Spleen (tissue), 11 donors: ENCODE data around the gene TRMT2A. TPM values are rescaled to one million over a fixed set of nuclear protein-coding genes. Genes with fewer than 3 reads are reported as not detected.
A peak's percentile ranks its signal among the peaks of the same experiment; 100 is the strongest.

Experiments used
- DNase-seq: peaks from one replicate; pipeline ENCODE4 v3.0.0-alpha.2; 2020
- H3K27ac ChIP-seq, 8 donors: fragments of 200-600 bp; sonication (generic) in 7 of 8; 1 replicate in 4 of 8; 2 replicates in 4 of 8; pipeline versions ENCODE4 v1.5.0 to v1.8.0; 2016 to 2021; ENCODE audit warnings: inconsistent platforms in 4 of 8, mild to moderate bottlenecking in 4 of 8, moderate library complexity in 1 of 8
- H3K27me3 ChIP-seq, 7 donors: fragments of 200-600 bp; sonication (generic) in 6 of 7; replicated peaks in 1 of 7; 1 replicate in 4 of 7; 2 replicates in 3 of 7; pipeline versions ENCODE4 v1.5.0 to v1.8.0; 2016 to 2021; ENCODE audit warnings: inconsistent platforms in 3 of 7, mild to moderate bottlenecking in 1 of 7
- H3K36me3 ChIP-seq, 6 donors: fragments of 200-600 bp; sonication (generic) in 5 of 6; 1 replicate in 4 of 6; 2 replicates in 2 of 6; pipeline versions ENCODE4 v1.5.0 to v1.8.0; 2016 to 2021; ENCODE audit warnings: inconsistent platforms in 2 of 6
- H3K4me1 ChIP-seq, 6 donors: fragments of 200-600 bp; sonication (generic) in 5 of 6; 1 replicate in 3 of 6; 2 replicates in 3 of 6; pipeline versions ENCODE4 v1.5.0 to v1.8.0; 2016 to 2021; ENCODE audit warnings: inconsistent platforms in 3 of 6
- H3K4me3 ChIP-seq, 8 donors: fragments of 200-600 bp; sonication (generic) in 7 of 8; 1 replicate in 4 of 8; 2 replicates in 4 of 8; pipeline versions ENCODE4 v1.5.0 to v1.8.0; 2016 to 2021; ENCODE audit warnings: inconsistent platforms in 4 of 8, mild to moderate bottlenecking in 4 of 8, moderate library complexity in 2 of 8
- H3K9me3 ChIP-seq, 8 donors: fragments of 200-600 bp; sonication (generic) in 7 of 8; 1 replicate in 4 of 8; 2 replicates in 4 of 8; pipeline versions ENCODE4 v1.5.0 to v1.8.0; 2016 to 2021; ENCODE audit warnings: inconsistent platforms in 4 of 8
- CTCF ChIP-seq, 11 experiments: fragments of 200-600 bp in 7 of 11; fragments of 450-650 bp in 4 of 11; sonication (generic) in 4 of 11; IDR thresholded peaks in 8 of 11; conservative IDR thresholded peaks in 3 of 11; 1 replicate in 7 of 11; 2 replicates in 4 of 11; pipeline versions ENCODE4 v1.4.0 to v1.8.0; 2016 to 2021; ENCODE audit warnings: antibody characterized with exemption in 11 of 11, inconsistent platforms in 4 of 11, mild to moderate bottlenecking in 1 of 11
- POLR2A ChIP-seq, 3 donors: fragments of 450-650 bp; IDR thresholded peaks; one replicate each; pipeline ENCODE4 v1.5.1; 2017; ENCODE audit warnings: antibody characterized with exemption in 3 of 3, mild to moderate bottlenecking in 1 of 3
- POLR2AphosphoS5 ChIP-seq, 3 donors: sonication (generic); formaldehyde crosslinking; IDR thresholded peaks; one replicate each; pipeline ENCODE4 v1.5.1; 2017; ENCODE audit warnings: antibody characterized with exemption in 3 of 3
- WGBS, 5 donors: extraction: QIAGEN DNeasy Blood & Tissue Kit in 3 of 5; methylation state at CpG; one replicate each; pipeline versions ENCODE4 v1.1.5 to v1.1.7; 2013 to 2018; 5-methylcytosine and 5-hydroxymethylcytosine counted together
- intact Hi-C: fragments of 100-400 bp; cut with DNase I; formaldehyde crosslinking; loops from one replicate; pipeline ENCODE4 v1.15.0; 2023; ENCODE audit warnings: low total_unique reads
- polyA plus RNA-seq, 3 donors: library from polyadenylated mRNA; stranded (reverse); fragments of 200-250 nt; gene quantifications; one replicate each; pipeline ENCODE4 v1.2.1, GENCODE V29; 2013
- total RNA-seq, 7 donors: library from RNA; depleted of rRNA in 3 of 7; stranded (reverse); fragments of >200 nt in 3 of 7; fragmentation: NEBNext Ultra II Directional in 4 of 7; extraction: Animal tissue kit (Norgen Biotek cat#: 25700) in 4 of 7; gene quantifications; one replicate each; pipeline versions ENCODE4 v1.1.0 to v1.2.1, GENCODE V29; 2016 to 2021
- donor health status: healthy with polysubstance abuse.
- donor health status: DM: no; HTN: no; CAD: no; lungs with moderate emphysema.
- donor health status: DM: no; HTN: no; CAD: no.
- donor health status: Bipolar disorder and iron deficiency.
- donor health status: healthy.
- donor health status: DM: no; HTN: no; CAD: no.
- donor health status: DM: yes; HTN: yes; CAD: no.

The TRMT2A gene
- total and polyA plus RNA-seq, 10 donors: 70.4 to 142 (median 79.5) TPM

- H3K4me1 ChIP-seq: peaks cover 23 to 85% (median 69%) of the 10 kb centered on the region in 6 donors
- no peaks in the 10 kb centered on the region for H3K9me3 ChIP-seq
- H3K27me3 ChIP-seq: no peaks in the 10 kb centered on the region
- peak overlapping the region; percentile 80 to 93 (median 86) for H3K4me3 ChIP-seq
- 24 to 30% (median 26%) methylated on average over 8 of the region's 8 CpGs for WGBS, 5 donors
- intact Hi-C loops: no loop called here
- DNase-seq: peak; percentile 56
- H3K27ac ChIP-seq: peak overlapping the region in 7 of 8 donors; percentile 85 to 93 (median 91)
- peaks cover 0 to 65% (median 54%) of the 10 kb centered on the region in 6 donors for H3K36me3 ChIP-seq
- TF ChIP-seq CTCF (IDR thresholded peaks at IDR 0.05 in 8 of 11, conservative IDR thresholded peaks at IDR 0.05 in 3 of 11): no peak
- no peak for TF ChIP-seq POLR2A (IDR thresholded peaks at IDR 0.05)
- TF ChIP-seq POLR2AphosphoS5 (IDR thresholded peaks at IDR 0.05): no peak
Observed at GRCh38 chr22:20118300-20119020, 1.4 kb upstream of the TRMT2A start.

- peak; percentile 92 for DNase-seq
- peak overlapping the region; percentile 85 to 93 (median 91) for H3K27ac ChIP-seq
Observed at GRCh38 chr22:20117633-20118299, 740 bp upstream of the TRMT2A start.

GRCh38 chr22:20116376-20116950 lies 563 bp downstream of the TRMT2A start:
- peaks cover 29 to 93% (median 82%) of the 10 kb centered on the region in 6 donors for H3K4me1 ChIP-seq
- peak overlapping the region; percentile 85 to 93 (median 91) for H3K27ac ChIP-seq
- TF ChIP-seq CTCF (IDR thresholded peaks at IDR 0.05 in 8 of 11, conservative IDR thresholded peaks at IDR 0.05 in 3 of 11) (no peak), POLR2AphosphoS5 (IDR thresholded peaks at IDR 0.05) (no peak), POLR2A (IDR thresholded peaks at IDR 0.05) (no peak)
- H3K9me3 ChIP-seq: no peaks in the 10 kb centered on the region
- intact Hi-C loops: no loop called here
- WGBS, 5 donors: 5 to 15% (median 8%) methylated on average over 19 to 27 of the region's 27 CpGs
- no peaks in the 10 kb centered on the region for H3K27me3 ChIP-seq
- peaks cover 0 to 73% (median 65%) of the 10 kb centered on the region in 6 donors for H3K36me3 ChIP-seq
- H3K4me3 ChIP-seq: peak overlapping the region; percentile 80 to 93 (median 86)
- peak; percentile 89 for DNase-seq

More at GRCh38 chr22:20117633-20118299, 740 bp upstream of the TRMT2A start:
- Histone ChIP-seq H3K4me1 (peaks cover 23 to 90% (median 75%) of the 10 kb centered on the region in 6 donors), H3K36me3 (peaks cover 0 to 71% (median 61%) of the 10 kb centered on the region in 6 donors), H3K9me3 (no peaks in the 10 kb centered on the region), H3K27me3 (no peaks in the 10 kb centered on the region), H3K4me3 (peak overlapping the region; percentile 80 to 93 (median 86))
- intact Hi-C loops: no loop called here
- TF ChIP-seq CTCF (IDR thresholded peaks at IDR 0.05 in 8 of 11, conservative IDR thresholded peaks at IDR 0.05 in 3 of 11) (no peak), POLR2A (IDR thresholded peaks at IDR 0.05) (no peak), POLR2AphosphoS5 (IDR thresholded peaks at IDR 0.05) (no peak)
- WGBS, 5 donors: 0 to 1% (median 0%) methylated on average over 35 to 66 of the region's 66 CpGs
